Breast epithelium (tissue), 4 donors: Measurements from ENCODE around the gene ZNF263. TPM values are rescaled to one million over a fixed set of nuclear protein-coding genes. Genes with fewer than 3 reads are reported as not detected.

Experiments used
- DNase-seq, 2 donors: peaks; one replicate each; pipeline ENCODE4 v3.0.0-alpha.2; 2019; ENCODE audit warnings: low spot score in 2 of 2
- H3K27ac ChIP-seq, 2 donors: fragments of 200-600 bp; sonication (generic) in 1 of 2; one replicate each; pipeline ENCODE4 v1.5.1; 2016 to 2019; ENCODE audit warnings: mild to moderate bottlenecking in 1 of 2
- H3K27me3 ChIP-seq, 2 donors: fragments of 200-600 bp; sonication (generic) in 1 of 2; one replicate each; pipeline versions ENCODE4 v1.5.1 to v1.6.0; 2017 to 2019; ENCODE audit warnings: control low read depth in 1 of 2, mild to moderate bottlenecking in 1 of 2
- H3K36me3 ChIP-seq: fragments of 200-600 bp; one replicate; pipeline ENCODE4 v1.5.1; 2019
- H3K4me1 ChIP-seq, 2 donors: fragments of 200-600 bp; sonication (generic); one replicate each; pipeline ENCODE4 v1.5.1; 2016 to 2019; ENCODE audit warnings: control low read depth in 1 of 2
- H3K4me3 ChIP-seq, 3 donors: fragments of 200-600 bp; sonication (generic); 1 replicate in 2 of 3; 2 replicates in 1 of 3; pipeline ENCODE4 v1.5.1; 2016 to 2019; ENCODE audit warnings: mild to moderate bottlenecking in 3 of 3, moderate library complexity in 2 of 3
- H3K9me3 ChIP-seq, 2 donors: fragments of 200-600 bp; sonication (generic) in 1 of 2; one replicate each; pipeline ENCODE4 v1.5.1; 2016 to 2019; ENCODE audit warnings: control low read depth in 1 of 2
- POLR2A ChIP-seq: fragments of 450-650 bp; IDR thresholded peaks from one replicate; pipeline ENCODE4 v1.6.1; 2016; ENCODE audit warnings: antibody characterized with exemption, mild to moderate bottlenecking, moderate library complexity
- POLR2AphosphoS5 ChIP-seq, 3 donors: sonication (generic); formaldehyde crosslinking; IDR thresholded peaks; one replicate each; pipeline ENCODE4 v1.6.1; 2017; ENCODE audit warnings: antibody characterized with exemption in 3 of 3
- intact Hi-C: fragments of 100-400 bp; cut with DNase I; formaldehyde crosslinking; loops from one replicate; pipeline ENCODE4 v1.15.1; 2023; ENCODE audit warnings: low total_unique reads
- total RNA-seq, 3 donors: library from RNA; depleted of rRNA; stranded (reverse); fragments of >200 nt; gene quantifications; one replicate each; pipeline ENCODE4 v1.1.0, GENCODE V29; 2016
- TF ChIP-seq, protein P1 (sequence below), 3 donors: fragments of 450-650 bp; IDR thresholded peaks; one replicate each; pipeline ENCODE4 v1.5.1; 2016 to 2017; ENCODE audit warnings: antibody characterized with exemption in 3 of 3, mild to moderate bottlenecking in 3 of 3, moderate library complexity in 3 of 3

The ZNF263 gene
- total RNA-seq, 3 donors from 2014 or later, result 38.2 to 55.8 (median 47.9) TPM

DNA sequence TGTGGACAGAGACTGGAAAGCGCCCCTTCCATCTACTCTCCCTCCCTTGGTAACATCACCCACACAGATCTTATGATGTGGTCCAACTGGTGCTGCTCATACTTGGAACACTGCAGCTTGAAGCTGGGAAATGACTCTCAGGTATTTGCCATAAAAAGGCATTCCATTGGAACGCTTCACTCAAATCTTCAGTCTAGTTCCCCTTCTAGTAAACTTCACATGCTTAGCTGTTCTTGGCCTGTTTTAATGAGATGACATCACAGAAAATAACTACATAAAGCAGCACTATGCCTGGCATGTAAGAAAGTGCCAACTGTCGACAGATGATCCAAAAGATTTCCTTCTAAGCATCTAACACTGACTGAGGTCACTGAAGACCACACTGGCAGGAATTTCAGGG, 9.3 kb downstream of the ZNF263 start:
- TF ChIP-seq POLR2A (no peak), POLR2AphosphoS5 (IDR thresholded peaks at IDR 0.05) (no peak)
- TF ChIP-seq, protein P1, sequence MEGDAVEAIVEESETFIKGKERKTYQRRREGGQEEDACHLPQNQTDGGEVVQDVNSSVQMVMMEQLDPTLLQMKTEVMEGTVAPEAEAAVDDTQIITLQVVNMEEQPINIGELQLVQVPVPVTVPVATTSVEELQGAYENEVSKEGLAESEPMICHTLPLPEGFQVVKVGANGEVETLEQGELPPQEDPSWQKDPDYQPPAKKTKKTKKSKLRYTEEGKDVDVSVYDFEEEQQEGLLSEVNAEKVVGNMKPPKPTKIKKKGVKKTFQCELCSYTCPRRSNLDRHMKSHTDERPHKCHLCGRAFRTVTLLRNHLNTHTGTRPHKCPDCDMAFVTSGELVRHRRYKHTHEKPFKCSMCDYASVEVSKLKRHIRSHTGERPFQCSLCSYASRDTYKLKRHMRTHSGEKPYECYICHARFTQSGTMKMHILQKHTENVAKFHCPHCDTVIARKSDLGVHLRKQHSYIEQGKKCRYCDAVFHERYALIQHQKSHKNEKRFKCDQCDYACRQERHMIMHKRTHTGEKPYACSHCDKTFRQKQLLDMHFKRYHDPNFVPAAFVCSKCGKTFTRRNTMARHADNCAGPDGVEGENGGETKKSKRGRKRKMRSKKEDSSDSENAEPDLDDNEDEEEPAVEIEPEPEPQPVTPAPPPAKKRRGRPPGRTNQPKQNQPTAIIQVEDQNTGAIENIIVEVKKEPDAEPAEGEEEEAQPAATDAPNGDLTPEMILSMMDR (IDR thresholded peaks at IDR 0.05), result no peak
- no peaks in the 10 kb centered on the region for H3K4me1 ChIP-seq
- peak overlapping the region in 1 of 3 donors; percentile 15 for H3K4me3 ChIP-seq
- DNase-seq, result no peak
- H3K27me3 ChIP-seq, result no peaks in the 10 kb centered on the region
- peaks cover 98 to 100% of the 10 kb centered on the region in 2 donors for H3K9me3 ChIP-seq
- peaks cover 46% of the 10 kb centered on the region for H3K36me3 ChIP-seq
- intact Hi-C loops, result no loop called here
- no peak overlapping the region for H3K27ac ChIP-seq

DNA sequence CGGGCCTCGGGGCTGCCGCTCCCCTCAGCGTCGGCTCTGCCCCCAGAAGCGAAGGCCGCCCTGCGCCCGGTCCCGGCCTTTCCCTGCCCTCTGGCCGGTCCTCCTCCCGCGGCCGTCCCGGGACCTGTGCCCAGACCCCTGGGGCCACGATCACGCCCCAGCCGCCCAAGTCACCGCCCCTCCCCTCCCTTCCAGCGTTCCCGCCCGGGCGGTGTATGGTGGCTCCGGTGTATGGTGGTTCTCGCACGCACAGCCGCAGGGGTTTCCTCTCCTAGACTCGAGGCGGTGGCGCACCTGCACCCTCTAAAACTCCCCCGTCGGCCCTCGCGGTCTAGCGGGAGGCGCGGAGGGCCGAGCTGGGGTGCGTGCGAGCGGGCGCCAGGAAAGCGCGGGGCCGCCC, 11.9 kb downstream of the ZNF263 start:
- Histone ChIP-seq H3K9me3 (peaks cover 83 to 100% of the 10 kb centered on the region in 2 donors), H3K36me3 (peaks cover 26% of the 10 kb centered on the region), H3K27me3 (no peaks in the 10 kb centered on the region), H3K4me3 (peak overlapping the region in 1 of 3 donors; percentile 13), H3K4me1 (no peaks in the 10 kb centered on the region), H3K27ac (no peak overlapping the region)
- intact Hi-C loops, result no loop called here
- TF ChIP-seq, protein P1 (IDR thresholded peaks at IDR 0.05), result no peak
- TF ChIP-seq POLR2AphosphoS5 (IDR thresholded peaks at IDR 0.05) (no peak), POLR2A (no peak)
- no peak for DNase-seq

DNA sequence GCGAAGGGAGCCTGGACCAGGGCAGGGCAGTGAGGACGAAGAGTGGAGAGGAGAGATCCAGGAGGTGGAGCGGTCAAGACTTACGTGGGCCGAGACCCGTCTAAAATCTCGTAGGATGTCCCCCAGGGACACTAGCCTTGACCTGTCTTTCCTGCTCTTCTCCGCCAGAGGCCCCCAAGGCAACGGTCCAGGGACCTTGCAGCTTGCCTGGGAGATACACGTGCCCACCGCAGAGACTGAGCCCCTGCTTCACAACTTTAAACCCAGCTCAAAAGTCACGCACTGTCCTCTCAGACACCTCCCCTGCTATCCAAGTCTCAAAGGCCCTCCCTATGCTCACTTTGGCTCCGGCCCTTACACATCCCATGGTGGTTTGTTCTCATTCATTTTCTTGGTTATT, 12.5 kb downstream of the ZNF263 start:
- Histone ChIP-seq H3K36me3 (peaks cover 24% of the 10 kb centered on the region), H3K9me3 (peaks cover 83 to 100% of the 10 kb centered on the region in 2 donors), H3K27me3 (no peaks in the 10 kb centered on the region), H3K27ac (no peak overlapping the region), H3K4me3 (peak overlapping the region in 1 of 3 donors; percentile 13), H3K4me1 (no peaks in the 10 kb centered on the region)
- DNase-seq, result no peak
- TF ChIP-seq POLR2AphosphoS5 (IDR thresholded peaks at IDR 0.05) (no peak), POLR2A (no peak)
- TF ChIP-seq, protein P1 (IDR thresholded peaks at IDR 0.05), result no peak
- intact Hi-C loops, result no loop called here

DNA sequence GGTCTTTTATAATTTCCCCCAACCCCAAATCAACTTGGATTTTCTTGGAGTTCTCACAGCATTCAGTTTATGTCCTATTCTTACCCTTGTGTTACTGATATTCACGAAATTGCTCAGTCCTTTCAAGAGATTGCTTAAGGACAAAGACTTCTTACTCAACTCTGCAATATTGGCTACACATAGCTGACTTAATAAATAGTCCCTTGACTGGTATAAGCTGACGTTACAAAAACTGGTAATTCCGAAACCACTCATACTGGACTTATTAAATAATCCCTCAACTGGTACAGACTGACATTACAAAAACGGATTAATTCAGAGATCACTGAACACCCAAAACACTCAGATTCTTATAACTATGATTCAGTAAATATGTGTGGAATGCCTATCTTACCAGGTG, 21.1 kb downstream of the ZNF263 start:
- Histone ChIP-seq H3K27ac (peak overlapping the region in 1 of 2 donors; percentile 92), H3K9me3 (peaks cover 72 to 89% of the 10 kb centered on the region in 2 donors), H3K27me3 (no peaks in the 10 kb centered on the region), H3K4me3 (peak overlapping the region; percentile 63 to 85 (median 84)), H3K4me1 (no peaks in the 10 kb centered on the region), H3K36me3 (peaks cover 12% of the 10 kb centered on the region)
- intact Hi-C loops, result no loop called here
- no peak for DNase-seq
- TF ChIP-seq, protein P1 (IDR thresholded peaks at IDR 0.05), result no peak
- TF ChIP-seq POLR2A (no peak), POLR2AphosphoS5 (IDR thresholded peaks at IDR 0.05) (no peak)

DNA sequence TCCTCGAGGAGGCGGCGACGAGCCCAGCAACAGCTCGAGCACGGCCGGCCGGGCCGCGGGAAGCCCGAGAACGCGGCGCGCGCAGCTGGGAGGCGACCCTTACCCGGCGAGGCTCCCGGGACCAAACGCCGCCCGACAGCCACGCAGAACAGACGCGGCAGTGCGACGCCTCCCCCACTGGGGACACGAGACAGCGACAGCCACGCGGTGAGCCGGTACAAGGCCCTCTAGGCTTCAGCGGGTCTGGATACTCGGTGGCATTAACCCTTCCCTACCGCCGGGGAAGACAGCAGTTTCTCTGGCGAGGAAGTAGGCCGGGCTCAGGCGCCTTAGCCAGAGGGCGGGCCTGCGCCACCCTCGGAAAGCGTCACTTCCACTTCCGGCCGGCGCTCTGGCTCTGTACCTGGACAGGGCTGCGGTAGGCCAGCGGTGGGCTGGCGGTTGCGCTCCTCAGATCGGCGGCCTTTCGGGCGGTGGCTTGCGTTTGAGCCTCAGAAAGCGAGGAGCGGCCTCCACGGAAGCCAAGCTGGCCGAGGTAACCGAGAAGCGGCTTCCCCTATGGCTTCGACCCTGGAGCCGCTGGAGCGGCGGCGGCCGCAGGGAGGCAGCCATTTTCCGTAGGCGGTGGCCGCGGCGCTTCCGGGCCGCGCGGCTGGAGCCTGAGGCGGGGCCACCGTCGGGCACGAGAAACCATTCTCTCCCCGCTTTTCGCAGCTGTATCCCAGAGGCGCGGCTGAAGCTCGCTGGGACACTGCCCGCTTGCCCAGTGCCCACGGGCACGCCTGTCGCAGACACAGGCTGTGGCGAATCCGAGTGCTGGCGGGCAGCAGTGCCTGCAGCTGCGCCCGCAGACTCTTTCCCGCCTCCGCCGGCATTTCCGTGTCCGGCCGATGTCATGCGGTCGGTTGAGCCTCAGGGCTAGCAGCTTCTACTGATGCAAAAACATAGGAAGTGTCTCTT, 22.1 kb downstream of the ZNF263 start, which contains the start of the genes TIGD7 and ZNF75A:
TIGD7 (minus strand) TSS at position 322 of the 960 bp plus-strand sequence. CDS start 4,816 bp downstream, outside the sequence.
ZNF75A (plus strand) TSS at position 389 of the 960 bp plus-strand sequence. CDS start 2,932 bp downstream, outside the sequence.
- intact Hi-C loops, result no loop called here
- peaks cover 77 to 89% of the 10 kb centered on the region in 2 donors for H3K9me3 ChIP-seq
- peak within 1 kb of the TSS; percentile 63 to 85 (median 84) for H3K4me3 ChIP-seq
- peaks cover 10% of the 10 kb centered on the region for H3K36me3 ChIP-seq
- H3K27ac ChIP-seq, result peak within 1 kb of the TSS; percentile 90 to 92
- DNase-seq, result peak; percentile 71 to 79
- no peaks in the 10 kb centered on the region for H3K4me1 ChIP-seq
- no peaks in the 10 kb centered on the region for H3K27me3 ChIP-seq
- peak; percentile 88 for TF ChIP-seq POLR2A
- TF ChIP-seq, protein P1 (IDR thresholded peaks at IDR 0.05), result peak; percentile 9 to 21 (median 13)
- TF ChIP-seq POLR2AphosphoS5 (IDR thresholded peaks at IDR 0.05), result peak; percentile 83 to 96 (median 91)
